GM04503 (cell line): ENCODE results near the gene NAV1.

Experiments
- DNase-seq: peaks from one replicate; pipeline ENCODE4 v3.0.0-alpha.2; 2012; ENCODE audit warnings: low read depth

NAV1 gene

GRCh38 chr1:201551096-201551495 is 12.2 kb downstream of the NAV1 start:
- DNase-seq = no peak

GRCh38 chr1:201551877-201552731 is 13.2 kb downstream of the NAV1 start:
- DNase-seq = peak; percentile 87

GRCh38 chr1:201552941-201553351 is 14.0 kb downstream of the NAV1 start:
- no peak for DNase-seq

- no peak for DNase-seq
Observed at GRCh38 chr1:201553496-201554189, 14.7 kb downstream of the NAV1 start.

- no peak for DNase-seq
Observed at GRCh38 chr1:201554190-201554600, 15.3 kb downstream of the NAV1 start.

GRCh38 chr1:201554789-201555592 is 16.1 kb downstream of the NAV1 start:
- DNase-seq = no peak

- no peak for DNase-seq
Observed at GRCh38 chr1:201555593-201555945, 16.6 kb downstream of the NAV1 start.

- DNase-seq = no peak
Observed at GRCh38 chr1:201556841-201557571, 18.1 kb downstream of the NAV1 start.

GRCh38 chr1:201557572-201557958 is 18.6 kb downstream of the NAV1 start:
- no peak for DNase-seq

- no peak for DNase-seq
Observed at GRCh38 chr1:201559679-201560162, 20.8 kb downstream of the NAV1 start.

- DNase-seq = no peak
Observed at GRCh38 chr1:201560328-201561194, 21.6 kb downstream of the NAV1 start.

GRCh38 chr1:201561195-201561564 is 22.3 kb downstream of the NAV1 start:
- DNase-seq = no peak

GRCh38 chr1:201561601-201562000 is 22.7 kb downstream of the NAV1 start:
- no peak for DNase-seq

- peak; percentile 82 for DNase-seq
Observed at GRCh38 chr1:201562257-201562656, 23.3 kb downstream of the NAV1 start.

- DNase-seq = peak; percentile 80
Observed at GRCh38 chr1:201562659-201563405, 23.9 kb downstream of the NAV1 start.

- no peak for DNase-seq
Observed at GRCh38 chr1:201563406-201563780, 24.5 kb downstream of the NAV1 start.

- no peak for DNase-seq
Observed at GRCh38 chr1:201563941-201564340, 25.0 kb downstream of the NAV1 start.

- DNase-seq = no peak
Observed at GRCh38 chr1:201565024-201565730, 26.2 kb downstream of the NAV1 start.

- DNase-seq = no peak
Observed at GRCh38 chr1:201565771-201566528, 27.0 kb downstream of the NAV1 start.
